K562 (cell line): ENCODE measurements around the gene CNTN6. TPM values are rescaled to one million over a fixed set of nuclear protein-coding genes. Genes with fewer than 3 reads are reported as not detected.

ENCODE experiments used
- ATAC-seq: fragments of 200-7000 bp; cut with Tn5 transposase; 3 replicates; pipeline ENCODE4 v1.9.1; 2020; ENCODE audit warnings: moderate library complexity
- BruUV-seq: library from RNA; stranded (reverse); fragments of 400-500 nt; replicated peaks from 2 replicates; lab custom pipeline; 2021; lab: Mats Ljungman, UMichigan
- CTCF ChIA-PET: fragments of 300-600 bp; formaldehyde crosslinking; extraction: SDS; loops from one replicate; lab custom pipeline; 2021; ENCODE audit warnings: low intra/inter-chr PET ratio; lab: Yijun Ruan, JAX
- POLR2A ChIA-PET: fragments of 300-600, 350-650 bp; sonication (Branson Sonifier 250); formaldehyde crosslinking; extraction: SDS; loops from one replicate; lab custom pipeline; 2021; ENCODE audit warnings: antibody characterized with exemption, inconsistent platforms; lab: Yijun Ruan, JAX
- DNase-seq, 4 experiments: peaks; one replicate each; pipeline versions ENCODE4 v3.0.0 to v3.0.0-alpha.2; 2011 to 2018; ENCODE audit warnings: low spot score in 3 of 4, mixed read lengths in 3 of 4; ENCODE audit errors: extremely low read depth in 1 of 4
- FAIRE-seq: peaks from 2 replicates; lab custom pipeline; 2011; peaks lifted over from hg19 to GRCh38; lab: Jason Lieb, UNC
- H2AFZ ChIP-seq: 2 replicates; pipeline ENCODE4 v1.6.0; 2011; ENCODE audit warnings: low read depth, low read length, control low read depth, inconsistent platforms
- H3K27ac ChIP-seq: fragments of 200-600 bp; 3 replicates; pipeline ENCODE4 v1.8.0; 2011; ENCODE audit warnings: low read depth, mild to moderate bottlenecking, control low read depth, inconsistent platforms, low read length, moderate library complexity, mixed read lengths; ENCODE audit errors: extremely low read depth
- H3K27me3 ChIP-seq, 2 experiments: fragments of 300-600 bp in 1 of 2; 2 replicates in 1 of 2; 3 replicates in 1 of 2; pipeline versions ENCODE4 v1.6.0 to v1.8.0; 2011; ENCODE audit warnings: inconsistent platforms in 2 of 2, low read length in 2 of 2, mild to moderate bottlenecking in 1 of 2, mixed read lengths in 1 of 2, moderate library complexity in 1 of 2; ENCODE audit not compliant: control insufficient read depth in 2 of 2, insufficient read depth in 2 of 2
- H3K36me3 ChIP-seq: fragments of 300-600 bp; 3 replicates; pipeline ENCODE4 v1.8.0; 2011; ENCODE audit warnings: mild to moderate bottlenecking, low read length, inconsistent platforms; ENCODE audit not compliant: control insufficient read depth, insufficient read depth
- H3K4me1 ChIP-seq, 2 experiments: fragments of 200-600 bp in 1 of 2; replicated peaks in 1 of 2; 2 replicates in 1 of 2; 3 replicates in 1 of 2; pipeline versions ENCODE4 v1.5.1 to v1.8.0; 2011; ENCODE audit warnings: inconsistent platforms in 2 of 2, low read length in 2 of 2, mild to moderate bottlenecking in 1 of 2, mixed read lengths in 1 of 2, moderate library complexity in 1 of 2; ENCODE audit not compliant: control insufficient read depth in 2 of 2, insufficient read depth in 2 of 2
- H3K4me2 ChIP-seq: 2 replicates; pipeline ENCODE4 v1.6.1; 2011; ENCODE audit warnings: low read length, control low read depth, inconsistent platforms, mixed read lengths; ENCODE audit not compliant: insufficient read depth
- H3K4me3 ChIP-seq: fragments of 200-600 bp; sonication (generic), shearing (Covaris generic); 2 replicates; pipeline ENCODE4 v1.5.1; 2016; ENCODE audit warnings: control low read depth, inconsistent platforms
- H3K79me2 ChIP-seq: fragments of 200-600 bp; 3 replicates; pipeline ENCODE4 v1.8.0; 2011; ENCODE audit warnings: low read length, inconsistent platforms; ENCODE audit not compliant: control insufficient read depth, insufficient read depth
- H3K9ac ChIP-seq, 2 experiments: 2 replicates each; pipeline versions ENCODE4 v1.6.0 to v1.6.1; 2011; ENCODE audit warnings: low read depth in 2 of 2, low read length in 2 of 2, control low read depth in 1 of 2, inconsistent platforms in 1 of 2, mild to moderate bottlenecking in 1 of 2, mixed read lengths in 1 of 2; ENCODE audit not compliant: insufficient read depth in 1 of 2
- H3K9me1 ChIP-seq: one replicate; pipeline ENCODE4 v1.6.0; 2011; ENCODE audit warnings: inconsistent platforms, mild to moderate bottlenecking, low read length, moderate library complexity; ENCODE audit not compliant: control insufficient read depth, insufficient read depth
- H3K9me3 ChIP-seq: replicated peaks from 2 replicates; pipeline ENCODE4 v1.5.1; 2011; ENCODE audit warnings: low read depth, low read length, inconsistent platforms; ENCODE audit not compliant: control insufficient read depth, insufficient read depth
- H4K20me1 ChIP-seq: replicated peaks from 2 replicates; pipeline ENCODE4 v1.6.1; 2011; ENCODE audit warnings: low read length, inconsistent platforms, mixed read lengths; ENCODE audit not compliant: control insufficient read depth, insufficient read depth
- CHAMP1 ChIP-seq: fragments of 450-650 bp; IDR thresholded peaks from 2 replicates; pipeline ENCODE4 v1.6.1; 2016; ENCODE audit warnings: mild to moderate bottlenecking
- CSDE1 ChIP-seq, 2 experiments: fragments of 450-650 bp; IDR thresholded peaks; 2 replicates each; pipeline ENCODE4 v1.6.1; 2016; ENCODE audit warnings: mild to moderate bottlenecking in 1 of 2
- ETS1 ChIP-seq: conservative IDR thresholded peaks from 2 replicates; pipeline ENCODE4 v1.6.1; 2011; ENCODE audit warnings: low read depth, mild to moderate bottlenecking, low read length; ENCODE audit not compliant: control insufficient read depth
- KAT7 ChIP-seq: sonication (generic); formaldehyde crosslinking; IDR thresholded peaks from 2 replicates; pipeline ENCODE4 v1.8.0; 2022; ENCODE audit warnings: missing genetic modification reagents, mild to moderate bottlenecking, borderline replicate concordance
- L3MBTL2 ChIP-seq: fragments of 450-650 bp; IDR thresholded peaks from 2 replicates; pipeline ENCODE4 v1.6.1; 2016; ENCODE audit warnings: mild to moderate bottlenecking, moderate library complexity
- SOX6 ChIP-seq: fragments of 450-650 bp; IDR thresholded peaks from 2 replicates; pipeline ENCODE4 v1.6.1; 2014; ENCODE audit warnings: mild to moderate bottlenecking
- TAF1 ChIP-seq: IDR thresholded peaks from 2 replicates; pipeline ENCODE4 v1.6.1; 2011; ENCODE audit warnings: mild to moderate bottlenecking, low read length, moderate library complexity; ENCODE audit not compliant: insufficient read depth, control insufficient read depth, severe bottlenecking; ENCODE audit errors: extremely low read depth
- TOE1 ChIP-seq, 2 experiments: fragments of 450-650 bp in 1 of 2; sonication (generic) in 1 of 2; formaldehyde crosslinking in 1 of 2; IDR thresholded peaks; 2 replicates each; pipeline versions ENCODE4 v1.7.1 to v1.8.0; 2016 to 2022; ENCODE audit warnings: borderline replicate concordance in 2 of 2, mild to moderate bottlenecking in 2 of 2, antibody characterized with exemption in 1 of 2, inconsistent platforms in 1 of 2, low read depth in 1 of 2, missing genetic modification reagents in 1 of 2, moderate library complexity in 1 of 2
- TRIM28 ChIP-seq: fragments of 450-650 bp; IDR thresholded peaks from 2 replicates; pipeline ENCODE4 v1.6.1; 2017
- ZC3H8 ChIP-seq: fragments of 450-650 bp; IDR thresholded peaks from 2 replicates; pipeline ENCODE4 v1.6.1; 2017
- ZFP1 ChIP-seq: fragments of 450-650 bp; formaldehyde crosslinking; IDR thresholded peaks from 2 replicates; pipeline ENCODE4 v1.4.0; 2020; ENCODE audit warnings: mild to moderate bottlenecking, mixed read lengths
- ZNF75A ChIP-seq: fragments of 450-650 bp; formaldehyde crosslinking; IDR thresholded peaks from 2 replicates; pipeline ENCODE4 v1.4.0; 2020; ENCODE audit warnings: mild to moderate bottlenecking
- ZNF79 ChIP-seq: fragments of 250-450 bp; sonication (Bioruptor Pico); IDR thresholded peaks from 2 replicates; pipeline ENCODE4 v1.4.0; 2020; ENCODE audit warnings: low read depth, mild to moderate bottlenecking, moderate library complexity
- WGBS: fragments of 100-300 bp; shearing (Covaris generic); methylation state at CpG from one replicate; pipeline ENCODE4 v1.1.6; 2016; ENCODE audit warnings: low coverage, mixed read lengths; ENCODE audit not compliant: insufficient coverage; ENCODE audit errors: missing lambda C conversion rate; 5-methylcytosine and 5-hydroxymethylcytosine counted together
- in situ Hi-C: fragments of 300-500 bp; cut with MboI; formaldehyde crosslinking; loops from 4 replicates; pipeline ENCODE4 v1.15.0; 2018; ENCODE audit warnings: inconsistent platforms, mixed read lengths
- intact Hi-C: fragments of 100-400 bp; cut with micrococcal nuclease; formaldehyde crosslinking; loops from 2 replicates; pipeline ENCODE4 v1.14.2; 2022
- polyA plus RNA-seq, 8 experiments: library from polyadenylated mRNA; depleted of rRNA in 4 of 8; stranded (reverse) in 5 of 8; unstranded in 3 of 8; fragments of >200 nt; fragmentation: Nextera tagmentation in 2 of 8; fragmentation: Illumina TruSeq in 1 of 8; extraction: Ambion mirVana in 2 of 8; extraction: Trizol in 1 of 8; gene quantifications; 2 replicates each; pipeline versions ENCODE4 v1.2.1 to v1.2.3, GENCODE V29; 2011 to 2014; ENCODE audit warnings: inconsistent platforms in 1 of 8, missing spikeins in 1 of 8
- total RNA-seq, 7 experiments: library from RNA; depleted of rRNA in 6 of 7; stranded (reverse); fragments of >200 nt in 6 of 7; fragmentation: Illumina TruSeq in 2 of 7; extraction: Trizol in 2 of 7; gene quantifications; 2 replicates each; pipeline versions ENCODE4 v1.2.1 to v1.2.3, GENCODE V29; 2011 to 2021; ENCODE audit warnings: low replicate concordance in 1 of 7
- TF ChIP-seq, protein P1 (sequence below): IDR thresholded peaks from 2 replicates; pipeline ENCODE4 v1.6.1; 2012; ENCODE audit warnings: low read depth, low read length, improper control_type of control experiment, borderline replicate concordance
- TF ChIP-seq, protein P2 (sequence below): fragments of 450-650 bp; IDR thresholded peaks from 2 replicates; pipeline ENCODE4 v1.6.1; 2018; ENCODE audit warnings: mild to moderate bottlenecking, low read depth; ENCODE audit not compliant: partially characterized antibody

The CNTN6 gene
- total and polyA plus RNA-seq, 9 of the 15 experiments (the other 6 are each of a cell fraction or from before 2014, with no cell fraction given), result not detected

DNA sequence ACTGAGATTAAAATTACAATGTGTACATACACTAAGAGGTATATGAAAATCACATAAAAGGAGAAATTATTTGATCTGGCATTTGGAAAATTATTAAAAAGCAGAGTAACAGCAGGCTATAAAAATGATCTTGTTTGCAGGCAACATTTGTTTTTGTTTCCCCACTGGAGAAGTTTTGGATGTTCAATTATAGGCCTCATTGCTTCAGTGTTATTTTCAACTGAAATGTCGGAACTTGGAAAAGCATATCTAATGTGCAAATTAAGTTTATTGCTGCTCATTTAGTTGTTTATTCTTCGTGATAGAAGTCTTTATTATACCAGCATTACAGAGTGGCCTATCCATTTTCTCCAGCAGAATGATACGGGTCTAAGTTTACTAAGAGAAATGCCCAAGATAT is 263.3 kb downstream of the CNTN6 start:
- FAIRE-seq (no peak), DNase-seq (no peak), ATAC-seq (no peak)
- no peak overlapping the region for H3K4me2 ChIP-seq
- no peak overlapping the region for H2AFZ ChIP-seq
- H3K27ac ChIP-seq, result no peak overlapping the region
- H3K9ac ChIP-seq, result no peak overlapping the region
- H3K9me3 ChIP-seq, result no peaks in the 10 kb centered on the region; the same call in 1 of the 2 replicates
- no peaks in the 10 kb centered on the region for H3K79me2 ChIP-seq
- H3K9me1 ChIP-seq, result no peaks in the 10 kb centered on the region
- WGBS, result 1% methylated on average over 3 of the region's 3 CpGs
- TF ChIP-seq ZNF75A (no peak), KAT7 (CRISPR knock-in tag) (no peak), TRIM28 (no peak), ZNF79 (CRISPR knock-in tag) (no peak), ETS1 (no peak), TOE1 (IDR thresholded peaks at IDR 0.05; ENCODE audit: borderline replicate concordance) (no peak), TOE1 (CRISPR knock-in tag; IDR thresholded peaks at IDR 0.05; ENCODE audit: borderline replicate concordance, low read depth) (no peak), ZC3H8 (no peak), SOX6 (no peak), TAF1 (no peak), L3MBTL2 (no peak), CSDE1 (IDR thresholded peaks at IDR 0.05) (no peak), ZFP1 (no peak), CHAMP1 (no peak)
- TF ChIP-seq, protein P1, sequence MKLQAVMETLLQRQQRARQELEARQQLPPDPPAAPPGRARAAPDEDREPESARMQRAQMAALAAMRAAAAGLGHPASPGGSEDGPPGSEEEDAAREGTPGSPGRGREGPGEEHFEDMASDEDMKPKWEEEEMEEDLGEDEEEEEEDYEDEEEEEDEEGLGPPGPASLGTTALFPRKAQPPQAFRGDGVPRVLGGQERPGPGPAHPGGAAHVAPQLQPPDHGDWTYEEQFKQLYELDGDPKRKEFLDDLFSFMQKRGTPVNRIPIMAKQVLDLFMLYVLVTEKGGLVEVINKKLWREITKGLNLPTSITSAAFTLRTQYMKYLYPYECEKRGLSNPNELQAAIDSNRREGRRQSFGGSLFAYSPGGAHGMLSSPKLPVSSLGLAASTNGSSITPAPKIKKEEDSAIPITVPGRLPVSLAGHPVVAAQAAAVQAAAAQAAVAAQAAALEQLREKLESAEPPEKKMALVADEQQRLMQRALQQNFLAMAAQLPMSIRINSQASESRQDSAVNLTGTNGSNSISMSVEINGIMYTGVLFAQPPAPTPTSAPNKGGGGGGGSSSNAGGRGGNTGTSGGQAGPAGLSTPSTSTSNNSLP, result no peak
- TF ChIP-seq, protein P2, sequence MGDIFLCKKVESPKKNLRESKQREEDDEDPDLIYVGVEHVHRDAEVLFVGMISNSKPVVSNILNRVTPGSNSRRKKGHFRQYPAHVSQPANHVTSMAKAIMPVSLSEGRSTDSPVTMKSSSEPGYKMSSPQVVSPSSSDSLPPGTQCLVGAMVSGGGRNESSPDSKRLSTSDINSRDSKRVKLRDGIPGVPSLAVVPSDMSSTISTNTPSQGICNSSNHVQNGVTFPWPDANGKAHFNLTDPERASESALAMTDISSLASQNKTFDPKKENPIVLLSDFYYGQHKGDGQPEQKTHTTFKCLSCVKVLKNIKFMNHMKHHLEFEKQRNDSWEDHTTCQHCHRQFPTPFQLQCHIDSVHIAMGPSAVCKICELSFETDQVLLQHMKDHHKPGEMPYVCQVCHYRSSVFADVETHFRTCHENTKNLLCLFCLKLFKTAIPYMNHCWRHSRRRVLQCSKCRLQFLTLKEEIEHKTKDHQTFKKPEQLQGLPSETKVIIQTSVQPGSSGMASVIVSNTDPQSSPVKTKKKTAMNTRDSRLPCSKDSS, result no peak
- CTCF ChIA-PET, result no interaction called here
- no peaks in the 10 kb centered on the region for H3K4me1 ChIP-seq
- no peak overlapping the region for H3K4me3 ChIP-seq
- intact Hi-C loops (no loop called here), in situ Hi-C loops (no loop called here)
- H3K36me3 ChIP-seq, result no peaks in the 10 kb centered on the region
- H4K20me1 ChIP-seq, result no peaks in the 10 kb centered on the region
- POLR2A ChIA-PET, result no interaction called here
- no TSS peak for BruUV-seq
- H3K27me3 ChIP-seq, result no peaks in the 10 kb centered on the region
